ENCODE results near the gene PRR3.

Gene PRR3

DNA sequence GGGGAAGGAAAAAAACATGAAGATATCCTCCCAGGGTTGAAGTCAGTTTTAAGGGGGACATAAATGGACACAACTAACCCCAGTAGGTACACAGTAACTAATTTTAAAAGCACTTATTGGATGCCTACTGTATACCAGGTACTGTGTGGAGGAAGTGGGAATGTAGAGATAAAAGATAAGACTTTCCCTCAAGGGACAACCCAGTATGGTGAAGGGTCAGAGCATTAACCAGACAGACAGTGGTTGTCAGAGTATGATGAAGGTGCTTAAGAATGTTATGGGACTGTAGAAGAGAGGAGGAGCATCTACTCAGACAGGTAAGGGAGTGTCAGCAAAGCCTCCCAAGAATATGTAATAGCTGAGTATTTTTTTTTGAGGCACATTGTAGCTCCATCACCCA lies 15.1 kb downstream of the PRR3 start:
- no peak for DNase-seq

DNA sequence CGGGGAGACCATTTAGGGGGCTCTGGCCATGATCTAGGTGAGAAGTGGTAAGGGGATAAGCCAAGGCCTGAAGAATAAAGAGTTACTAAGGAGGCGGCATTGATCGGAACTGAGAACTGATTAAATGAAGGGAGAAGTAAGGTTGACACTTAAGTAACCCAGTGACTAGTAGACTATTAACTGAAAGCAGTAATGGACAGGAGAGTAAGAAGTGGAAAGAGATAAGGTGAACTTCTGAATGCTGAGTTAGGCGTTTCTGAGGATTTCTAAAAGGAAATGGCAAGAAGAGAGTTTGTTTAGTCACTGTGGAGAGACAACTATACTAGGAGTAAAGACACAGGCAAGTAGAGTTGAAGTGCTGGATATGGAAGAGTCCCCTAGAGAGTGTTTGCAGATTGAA lies 16.0 kb downstream of the PRR3 start:
- no peak for DNase-seq

- DNase-seq = no peak
These were observed 21.0 kb downstream of the PRR3 start for GRCh38 chr6:30578051-30578450.

GRCh38 chr6:30583921-30584320 lies 26.8 kb downstream of the PRR3 start:
- DNase-seq = no peak

DNA sequence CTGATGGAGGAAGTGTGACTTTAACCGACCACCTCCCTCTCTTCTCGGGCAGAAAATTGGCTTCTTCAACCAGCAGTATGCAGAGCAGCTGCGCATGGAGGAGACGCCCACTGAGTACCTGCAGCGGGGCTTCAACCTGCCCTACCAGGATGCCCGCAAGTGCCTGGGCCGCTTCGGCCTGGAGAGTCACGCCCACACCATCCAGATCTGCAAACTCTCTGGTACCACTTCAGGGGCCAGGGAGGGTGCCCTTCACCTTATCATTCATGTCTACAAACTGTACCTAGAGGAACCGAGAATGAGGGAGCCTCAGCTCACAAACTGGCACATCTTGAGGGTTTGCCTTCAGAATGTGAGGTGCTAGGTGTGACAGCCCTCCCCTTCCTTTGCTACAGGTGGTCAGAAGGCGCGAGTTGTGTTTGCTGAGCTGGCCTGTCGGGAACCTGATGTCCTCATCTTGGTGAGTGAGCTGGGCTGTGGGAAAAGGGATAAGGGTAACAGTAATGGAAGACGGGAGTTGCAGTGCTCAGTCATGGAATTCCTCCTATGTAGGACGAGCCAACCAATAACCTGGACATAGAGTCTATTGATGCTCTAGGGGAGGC lies 32.8 kb downstream of the PRR3 start:
- DNase-seq = no peak

- DNase-seq = no peak
These were observed 33.4 kb downstream of the PRR3 start for GRCh38 chr6:30590509-30590908.

- no peak for DNase-seq
These were observed 33.9 kb downstream of the PRR3 start for GRCh38 chr6:30591008-30591407.

- no peak for DNase-seq
These were observed 35.2 kb downstream of the PRR3 start for GRCh38 chr6:30592287-30592686.

DNA sequence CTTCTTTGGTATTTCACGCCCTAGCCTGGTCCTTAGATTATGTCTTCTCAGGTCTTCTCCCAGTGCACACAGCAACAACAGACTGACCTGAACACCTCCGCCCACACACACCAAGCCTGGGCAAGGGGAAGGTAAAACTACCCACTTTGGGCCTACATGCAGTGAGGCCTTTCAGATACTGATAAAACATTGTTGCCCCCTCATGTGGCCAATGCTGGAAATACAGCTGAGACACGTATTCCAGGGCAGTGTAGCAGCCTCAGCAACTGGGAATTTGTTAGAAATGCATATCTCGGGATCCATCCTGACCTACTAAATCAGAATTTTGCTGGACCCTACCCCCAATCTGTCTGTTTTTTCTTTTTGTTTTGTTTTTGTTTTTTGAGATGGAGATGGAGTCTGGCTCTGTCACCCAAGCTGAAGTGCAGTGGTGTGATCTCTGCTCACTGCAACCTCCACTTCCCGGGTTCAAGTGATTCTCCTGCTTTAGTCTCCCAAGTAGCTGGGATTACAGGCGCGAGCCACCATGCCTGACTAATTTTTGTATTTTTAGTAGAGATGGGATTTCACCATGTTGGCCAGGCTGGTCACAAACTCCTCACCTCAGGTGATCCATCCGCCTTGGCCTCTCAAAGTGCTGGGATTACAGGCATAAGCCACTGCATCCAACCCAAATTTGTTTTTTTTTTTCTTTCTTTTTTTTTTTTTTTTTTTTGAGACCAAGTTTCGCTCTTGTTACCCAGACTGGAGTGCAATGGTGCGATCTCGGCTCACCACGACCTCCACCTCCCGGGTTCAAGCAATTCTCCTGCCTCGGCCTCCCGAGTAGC lies 40.4 kb downstream of the PRR3 start:
- peak; percentile 77 for DNase-seq

- DNase-seq = no peak
These were observed 42.0 kb downstream of the PRR3 start for GRCh38 chr6:30598912-30599624.

DNA sequence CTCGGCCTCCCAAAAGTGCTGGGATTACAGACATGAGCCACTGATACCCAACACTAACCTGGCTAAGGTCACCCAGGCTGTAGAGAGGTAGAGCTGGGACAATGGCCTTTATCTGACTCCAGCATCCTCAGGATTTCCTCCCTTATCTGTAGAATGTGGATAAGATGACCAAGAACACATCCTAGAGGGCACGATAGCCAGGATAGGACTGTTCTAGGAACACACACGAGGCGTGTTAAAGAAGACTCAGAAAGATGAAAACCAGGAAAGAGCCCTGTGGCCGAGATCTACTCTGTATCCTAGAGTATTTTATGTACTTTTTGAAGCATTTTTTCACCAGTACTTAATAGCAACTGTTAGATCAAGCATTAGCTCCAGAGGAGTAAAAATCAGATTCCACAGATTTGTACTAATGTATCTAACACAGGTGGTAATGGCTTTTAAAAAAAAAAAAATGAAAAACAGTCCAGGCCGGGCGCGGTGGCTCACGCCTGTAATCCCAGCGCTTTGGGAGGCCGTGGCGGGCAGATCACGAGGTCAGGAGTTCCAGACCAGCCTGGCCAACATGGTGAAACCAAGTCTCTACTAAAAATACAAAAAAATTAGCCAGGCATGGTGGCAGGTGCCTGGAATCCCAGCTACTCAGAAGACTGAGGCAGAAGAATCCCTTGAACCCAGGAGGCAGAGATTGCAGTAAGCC lies 42.7 kb downstream of the PRR3 start:
- no peak for DNase-seq

DNA sequence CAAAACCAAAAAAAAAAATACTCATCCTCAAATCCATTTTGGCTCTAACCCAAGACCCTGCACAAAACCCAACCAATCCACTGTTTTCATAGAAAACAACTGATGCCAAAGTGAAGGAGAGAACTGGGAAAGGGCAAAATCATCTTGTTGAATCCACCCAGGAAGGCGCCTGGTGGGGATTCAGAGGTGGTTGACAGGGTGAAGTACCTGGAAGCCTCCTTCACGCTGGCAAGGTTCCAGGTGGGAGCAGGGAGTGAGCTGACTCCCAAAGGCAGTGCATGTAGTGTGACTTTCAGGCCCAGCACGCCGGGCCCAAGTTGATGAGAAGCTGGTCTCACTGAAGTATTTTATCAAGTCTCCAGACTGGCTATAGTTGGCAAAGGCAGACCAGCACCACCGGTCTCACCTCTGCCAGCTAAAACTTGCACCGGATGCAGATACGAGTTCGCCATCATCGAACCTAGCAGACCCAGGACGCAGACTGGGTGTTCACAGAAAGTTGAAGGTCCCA lies 43.4 kb downstream of the PRR3 start:
- DNase-seq = no peak

GRCh38 chr6:30601436-30601814 lies 44.3 kb downstream of the PRR3 start:
- DNase-seq = no peak

DNA sequence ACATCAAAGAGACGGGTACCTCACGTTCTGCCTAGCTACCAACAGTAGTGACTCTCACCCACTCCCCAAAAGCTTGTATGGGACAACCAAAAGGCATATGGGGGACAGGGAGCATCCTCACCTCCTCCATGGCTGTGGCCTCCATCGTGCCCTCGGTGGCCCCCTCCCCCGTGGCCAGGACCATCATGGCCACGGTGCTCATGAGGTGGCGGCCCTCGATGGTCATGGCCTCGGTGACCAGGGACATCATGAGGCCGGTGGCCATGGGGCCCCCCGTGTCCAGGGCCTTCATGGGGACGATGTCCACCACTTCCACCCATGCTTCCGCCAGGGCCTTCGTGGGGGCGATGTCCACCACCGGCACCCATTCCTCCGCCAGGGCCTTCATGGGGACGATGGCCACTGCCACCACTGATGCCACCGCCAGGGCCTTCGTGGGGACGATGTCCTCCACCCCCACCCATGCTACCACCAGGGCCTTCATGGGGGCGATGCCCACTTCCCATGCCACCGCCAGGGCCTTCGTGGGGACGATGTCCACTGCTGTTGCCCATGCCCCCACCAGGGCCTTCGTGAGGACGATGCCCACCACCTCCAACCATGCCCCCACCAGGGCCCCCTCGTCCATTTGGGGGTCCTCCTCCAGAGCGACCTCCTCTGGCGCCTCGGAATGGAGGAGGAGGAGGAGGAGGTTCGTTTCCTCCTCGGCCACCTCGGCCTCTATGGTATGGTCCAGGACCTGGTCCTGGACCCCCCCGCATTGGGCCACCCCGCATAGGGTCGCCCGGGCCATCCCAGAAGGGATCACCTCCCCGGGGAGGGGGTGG lies 44.9 kb downstream of the PRR3 start:
- no peak for DNase-seq

DNA sequence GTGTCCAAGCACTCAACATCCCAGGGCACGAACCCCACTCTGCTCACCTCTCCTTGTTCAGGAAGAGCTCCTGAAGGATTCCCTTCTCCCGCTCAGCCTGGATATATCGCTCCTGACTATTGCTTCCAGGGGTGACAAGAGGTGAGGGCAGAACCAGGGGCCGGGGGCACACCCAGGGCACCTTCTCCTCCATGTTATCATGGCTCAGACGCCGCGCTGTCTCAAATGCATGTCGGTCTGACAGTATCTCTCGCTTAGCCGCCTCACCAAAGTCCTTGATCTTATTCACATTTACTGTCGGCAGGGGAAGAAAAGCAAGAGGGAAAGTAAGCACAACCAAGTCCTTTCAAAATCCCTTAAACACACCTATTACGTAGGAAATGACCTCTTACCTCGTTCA lies 46.9 kb downstream of the PRR3 start:
- no peak for DNase-seq

GRCh38 chr6:30610065-30610464 lies 53.0 kb downstream of the PRR3 start:
- DNase-seq = no peak

- no peak for DNase-seq
These were observed 54.2 kb downstream of the PRR3 start for GRCh38 chr6:30611150-30611855.

DNA sequence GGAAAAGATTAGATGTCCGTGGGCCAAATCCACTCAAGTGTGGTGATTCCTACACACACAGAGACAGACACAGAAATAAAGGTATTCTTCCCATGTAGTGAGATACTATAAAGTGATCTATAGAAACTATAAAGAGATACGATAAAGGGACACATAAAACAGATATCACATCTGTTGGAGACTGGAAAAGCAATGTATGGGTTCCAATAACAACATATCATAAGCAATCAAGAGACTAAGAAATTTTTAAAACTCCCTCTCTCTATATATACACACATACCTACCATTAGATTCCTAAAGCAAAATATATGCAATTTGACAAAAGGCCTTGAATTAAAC lies 54.7 kb downstream of the PRR3 start:
- DNase-seq = no peak

DNA sequence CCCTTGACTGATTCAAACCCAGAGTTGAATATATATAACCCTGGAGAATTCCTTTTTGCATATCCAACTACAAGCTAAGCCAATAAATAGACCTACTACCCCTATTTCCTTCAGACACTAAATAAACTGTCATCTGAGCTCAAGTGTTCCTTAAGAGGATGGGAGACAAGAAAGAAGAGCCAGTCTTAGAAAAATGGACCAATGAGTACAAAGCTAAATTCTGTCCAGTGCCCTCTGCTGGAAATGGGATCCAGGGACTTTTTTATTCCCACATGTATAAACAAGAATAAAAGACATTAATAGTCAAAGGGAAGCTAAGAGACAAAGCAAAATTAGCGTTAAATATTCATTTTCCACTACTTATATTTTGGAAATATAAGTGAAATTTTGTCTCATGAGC lies 55.1 kb downstream of the PRR3 start:
- DNase-seq = peak; percentile 6

DNA sequence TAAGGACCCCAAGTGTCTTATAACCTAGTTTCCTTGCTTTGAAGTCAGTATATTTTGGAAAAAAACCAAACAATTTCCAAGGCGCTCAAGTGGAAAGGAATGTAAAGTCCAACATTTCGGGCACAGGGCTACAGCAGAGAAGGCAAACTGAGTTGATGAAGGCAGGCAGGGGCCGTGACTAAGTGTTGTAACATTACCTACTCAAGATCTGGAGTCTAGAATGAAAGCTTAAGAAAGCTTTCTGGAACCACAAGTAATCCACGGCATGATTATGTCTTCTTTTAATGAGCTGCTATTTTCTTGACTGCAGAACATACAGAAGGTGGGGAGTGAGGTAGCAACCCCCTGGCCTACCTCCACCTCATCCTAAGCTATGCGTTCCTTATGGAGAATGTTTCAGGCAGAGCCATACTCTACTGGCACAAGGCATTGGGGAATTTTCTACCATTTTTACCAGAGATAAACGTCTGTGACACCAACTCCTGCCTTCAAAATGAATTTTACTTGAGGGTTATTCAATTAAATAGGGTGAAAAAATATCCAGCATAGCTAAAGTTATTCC lies 55.7 kb downstream of the PRR3 start:
- no peak for DNase-seq
